KMS-11 (cell line): Measurements from ENCODE around the gene TEX44.

Experiments
- H2AFZ ChIP-seq: fragments of 200-600 bp; sonication (generic); 2 replicates; pipeline ENCODE4 v1.6.1; 2016; ENCODE audit warnings: antibody characterized with exemption, mixed run types, low read depth
- H3K27ac ChIP-seq: fragments of 200-600 bp; sonication (generic); 2 replicates; pipeline ENCODE4 v1.6.1; 2016; ENCODE audit warnings: mild to moderate bottlenecking, mixed run types
- H3K27me3 ChIP-seq: fragments of 200-600 bp; sonication (generic); 2 replicates; pipeline ENCODE4 v1.6.1; 2017; ENCODE audit warnings: mild to moderate bottlenecking, low read depth, mixed run types, moderate library complexity; ENCODE audit not compliant: insufficient read depth
- H3K36me3 ChIP-seq: fragments of 200-600 bp; sonication (generic); 2 replicates; pipeline ENCODE4 v1.6.1; 2017; ENCODE audit warnings: mild to moderate bottlenecking, mixed run types; ENCODE audit not compliant: insufficient read depth
- H3K4me1 ChIP-seq: fragments of 200-600 bp; sonication (generic); 2 replicates; pipeline ENCODE4 v1.6.1; 2016; ENCODE audit warnings: mild to moderate bottlenecking, low read depth, mixed run types; ENCODE audit not compliant: poor library complexity, severe bottlenecking
- H3K4me2 ChIP-seq: fragments of 200-600 bp; sonication (generic); 2 replicates; pipeline ENCODE4 v1.7.0; 2016; ENCODE audit warnings: mild to moderate bottlenecking, mixed run types
- H3K4me3 ChIP-seq: fragments of 200-600 bp; sonication (generic); IDR thresholded peaks from 2 replicates; pipeline ENCODE4 v1.6.1; 2017; ENCODE audit warnings: low read depth, low read length, mixed read lengths; ENCODE audit not compliant: insufficient read depth
- H3K79me2 ChIP-seq: fragments of 200-600 bp; sonication (generic); 2 replicates; pipeline ENCODE4 v1.6.1; 2016; ENCODE audit warnings: low read depth, mixed run types; ENCODE audit not compliant: insufficient read depth
- H3K9ac ChIP-seq: fragments of 200-600 bp; sonication (generic); 2 replicates; pipeline ENCODE4 v1.6.1; 2016; ENCODE audit warnings: mild to moderate bottlenecking, mixed run types
- H4K20me1 ChIP-seq: fragments of 200-600 bp; sonication (generic); 2 replicates; pipeline ENCODE4 v1.6.1; 2016; ENCODE audit warnings: mild to moderate bottlenecking, mixed run types; ENCODE audit not compliant: insufficient read depth
- CTCF ChIP-seq: fragments of 200-600 bp; sonication (generic); conservative IDR thresholded peaks from 2 replicates; pipeline ENCODE4 v1.6.1; 2017; ENCODE audit warnings: low read depth, mild to moderate bottlenecking, antibody characterized with exemption, low read length, moderate library complexity, mixed read lengths

The TEX44 gene

GRCh38 chr2:231616296-231616695 is 23.6 kb downstream of the TEX44 start:
- Histone ChIP-seq H3K27me3 (no peaks in the 10 kb centered on the region), H3K4me1 (peaks cover 24% of the 10 kb centered on the region), H4K20me1 (no peaks in the 10 kb centered on the region), H2AFZ (no peak overlapping the region), H3K9ac (no peak overlapping the region), H3K4me2 (no peak overlapping the region), H3K4me3 (no peak overlapping the region), H3K27ac (no peak overlapping the region), H3K36me3 (no peaks in the 10 kb centered on the region), H3K79me2 (no peaks in the 10 kb centered on the region)
- no peak for TF ChIP-seq CTCF

- Histone ChIP-seq H3K9ac (no peak overlapping the region), H3K27me3 (no peaks in the 10 kb centered on the region), H3K36me3 (no peaks in the 10 kb centered on the region), H3K4me1 (peaks cover 18% of the 10 kb centered on the region), H2AFZ (no peak overlapping the region), H4K20me1 (no peaks in the 10 kb centered on the region), H3K4me3 (no peak overlapping the region), H3K27ac (no peak overlapping the region), H3K79me2 (no peaks in the 10 kb centered on the region), H3K4me2 (no peak overlapping the region)
- TF ChIP-seq CTCF, result no peak
Observed at GRCh38 chr2:231617059-231617926, 24.6 kb downstream of the TEX44 start.

GRCh38 chr2:231621051-231621879 is 28.6 kb downstream of the TEX44 start:
- Histone ChIP-seq H3K4me3 (no peak overlapping the region), H3K4me2 (no peak overlapping the region), H3K79me2 (no peaks in the 10 kb centered on the region), H2AFZ (no peak overlapping the region), H3K9ac (no peak overlapping the region), H3K4me1 (no peaks in the 10 kb centered on the region), H3K27me3 (no peaks in the 10 kb centered on the region), H3K36me3 (no peaks in the 10 kb centered on the region), H4K20me1 (no peaks in the 10 kb centered on the region), H3K27ac (no peak overlapping the region)
- TF ChIP-seq CTCF, result no peak

GRCh38 chr2:231622963-231623362 is 30.3 kb downstream of the TEX44 start:
- H3K79me2 ChIP-seq, result no peaks in the 10 kb centered on the region
- no peak overlapping the region for H3K4me2 ChIP-seq
- no peak overlapping the region for H3K4me3 ChIP-seq
- no peak overlapping the region for H3K27ac ChIP-seq
- H3K27me3 ChIP-seq, result no peaks in the 10 kb centered on the region
- H4K20me1 ChIP-seq, result no peaks in the 10 kb centered on the region
- H3K4me1 ChIP-seq, result no peaks in the 10 kb centered on the region
- H2AFZ ChIP-seq, result no peak overlapping the region
- no peak for TF ChIP-seq CTCF
- no peaks in the 10 kb centered on the region for H3K36me3 ChIP-seq
- no peak overlapping the region for H3K9ac ChIP-seq
